Fibroblast of lung (primary cell): ENCODE results near the gene CTSA. TPM values are rescaled to one million over a fixed set of nuclear protein-coding genes. Genes with fewer than 3 reads are reported as not detected.

Experiments used
- DNase-seq, 2 donors: peaks; one replicate each; pipeline versions ENCODE4 v3.0.0 to v3.0.0-alpha.2; 2010; ENCODE audit warnings: low read depth in 2 of 2
- H2AFZ ChIP-seq: 2 replicates; pipeline ENCODE4 v1.5.1; 2012; ENCODE audit warnings: low read length, control low read depth, inconsistent platforms
- H3K27ac ChIP-seq: 2 replicates; pipeline ENCODE4 v1.5.1; 2011; ENCODE audit warnings: low read length, control low read depth; ENCODE audit not compliant: insufficient read depth
- H3K27me3 ChIP-seq: 2 replicates; pipeline ENCODE4 v1.5.1; 2011; ENCODE audit warnings: mild to moderate bottlenecking, low read length; ENCODE audit not compliant: control insufficient read depth, insufficient read depth
- H3K36me3 ChIP-seq: 2 replicates; pipeline ENCODE4 v1.5.1; 2011; ENCODE audit warnings: low read length; ENCODE audit not compliant: control insufficient read depth, insufficient read depth
- H3K4me1 ChIP-seq: 2 replicates; pipeline ENCODE4 v1.5.1; 2011; ENCODE audit warnings: low read length; ENCODE audit not compliant: control insufficient read depth, insufficient read depth; ENCODE audit errors: extremely low read depth
- H3K4me2 ChIP-seq: 2 replicates; pipeline ENCODE4 v1.5.1; 2011; ENCODE audit warnings: low read length, control low read depth; ENCODE audit not compliant: insufficient read depth; ENCODE audit errors: extremely low read depth
- H3K4me3 ChIP-seq, 4 experiments: fragments of 200-600 bp in 1 of 4; sonication (generic) in 1 of 4; replicated peaks in 1 of 4; 2 replicates each; pipeline ENCODE4 v1.5.1; 2011 to 2016; ENCODE audit warnings: low read length in 4 of 4, low read depth in 3 of 4, mild to moderate bottlenecking in 3 of 4, control low read depth in 2 of 4, inconsistent platforms in 1 of 4, mixed read lengths in 1 of 4; ENCODE audit not compliant: insufficient read depth in 1 of 4; ENCODE audit errors: control extremely low read depth in 1 of 4
- H3K79me2 ChIP-seq: 2 replicates; pipeline ENCODE4 v1.5.1; 2012; ENCODE audit warnings: mild to moderate bottlenecking, low read length, inconsistent platforms; ENCODE audit not compliant: control insufficient read depth, insufficient read depth
- H3K9ac ChIP-seq: 2 replicates; pipeline ENCODE4 v1.5.1; 2011; ENCODE audit warnings: mild to moderate bottlenecking, low read length, control low read depth; ENCODE audit not compliant: insufficient read depth
- H3K9me3 ChIP-seq: 2 replicates; pipeline ENCODE4 v1.5.1; 2012; ENCODE audit warnings: low read depth, low read length; ENCODE audit not compliant: control insufficient read depth, insufficient read depth
- H4K20me1 ChIP-seq: 2 replicates; pipeline ENCODE4 v1.5.1; 2011; ENCODE audit warnings: low read length; ENCODE audit not compliant: control insufficient read depth, insufficient read depth; ENCODE audit errors: extremely low read depth
- EZH2 ChIP-seq: IDR thresholded peaks from 2 replicates; pipeline ENCODE4 v1.5.1; 2012; ENCODE audit warnings: low read length, control low read depth, mild to moderate bottlenecking; ENCODE audit errors: missing control alignments
- polyA plus RNA-seq, 2 donors: library from polyadenylated mRNA; depleted of rRNA in 1 of 2; stranded (reverse) in 1 of 2; unstranded in 1 of 2; fragments of >200 nt; gene quantifications; 2 replicates each; pipeline ENCODE4 v1.2.1, GENCODE V29; 2011 to 2012; ENCODE audit warnings: missing spikeins in 1 of 2
- total RNA-seq: library from RNA; depleted of rRNA; stranded (reverse); fragments of >200 nt; gene quantifications from 2 replicates; pipeline ENCODE4 v1.2.1, GENCODE V29; 2014
- TF ChIP-seq, protein P1 (sequence below), 2 donors: IDR thresholded peaks in 1 of 2; conservative IDR thresholded peaks in 1 of 2; 1 replicate in 1 of 2; 2 replicates in 1 of 2; pipeline ENCODE4 v1.5.1; 2011 to 2012; ENCODE audit warnings: low read length in 2 of 2, control low read depth in 1 of 2, inconsistent platforms in 1 of 2, low read depth in 1 of 2, mild to moderate bottlenecking in 1 of 2

The CTSA gene
- total and polyA plus RNA-seq, 2 donors (not counting 1 experiment from before 2014, with no cell fraction given): 116 to 364 TPM

DNA sequence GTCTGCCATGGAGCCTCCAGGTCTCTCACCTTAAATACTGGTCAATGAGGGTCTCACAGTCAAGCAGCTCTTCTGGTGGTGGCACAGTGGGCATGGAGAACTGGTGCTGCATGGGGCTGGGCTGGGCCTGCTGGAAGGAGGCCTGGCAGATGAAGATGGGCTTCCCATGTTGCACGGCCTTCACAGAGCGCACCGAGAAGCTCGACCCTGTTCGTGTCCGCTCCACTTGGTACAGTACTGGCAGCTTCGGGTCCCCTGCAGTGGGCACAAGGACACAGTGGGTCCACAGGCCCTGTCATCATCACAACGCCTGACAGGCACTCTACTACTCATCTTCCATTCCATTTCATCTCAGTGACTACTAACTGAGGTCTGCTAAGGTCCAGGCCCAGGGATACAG is 42.7 kb upstream of the CTSA start:
- Histone ChIP-seq H3K79me2 (no peaks in the 10 kb centered on the region), H3K9me3 (no peaks in the 10 kb centered on the region), H4K20me1 (no peaks in the 10 kb centered on the region), H2AFZ (no peak overlapping the region), H3K27ac (no peak overlapping the region), H3K4me3 (no peak overlapping the region), H3K27me3 (no peaks in the 10 kb centered on the region), H3K36me3 (peaks cover 5% of the 10 kb centered on the region), H3K9ac (no peak overlapping the region), H3K4me1 (no peaks in the 10 kb centered on the region), H3K4me2 (no peak overlapping the region)
- DNase-seq: no peak
- TF ChIP-seq, protein P1, sequence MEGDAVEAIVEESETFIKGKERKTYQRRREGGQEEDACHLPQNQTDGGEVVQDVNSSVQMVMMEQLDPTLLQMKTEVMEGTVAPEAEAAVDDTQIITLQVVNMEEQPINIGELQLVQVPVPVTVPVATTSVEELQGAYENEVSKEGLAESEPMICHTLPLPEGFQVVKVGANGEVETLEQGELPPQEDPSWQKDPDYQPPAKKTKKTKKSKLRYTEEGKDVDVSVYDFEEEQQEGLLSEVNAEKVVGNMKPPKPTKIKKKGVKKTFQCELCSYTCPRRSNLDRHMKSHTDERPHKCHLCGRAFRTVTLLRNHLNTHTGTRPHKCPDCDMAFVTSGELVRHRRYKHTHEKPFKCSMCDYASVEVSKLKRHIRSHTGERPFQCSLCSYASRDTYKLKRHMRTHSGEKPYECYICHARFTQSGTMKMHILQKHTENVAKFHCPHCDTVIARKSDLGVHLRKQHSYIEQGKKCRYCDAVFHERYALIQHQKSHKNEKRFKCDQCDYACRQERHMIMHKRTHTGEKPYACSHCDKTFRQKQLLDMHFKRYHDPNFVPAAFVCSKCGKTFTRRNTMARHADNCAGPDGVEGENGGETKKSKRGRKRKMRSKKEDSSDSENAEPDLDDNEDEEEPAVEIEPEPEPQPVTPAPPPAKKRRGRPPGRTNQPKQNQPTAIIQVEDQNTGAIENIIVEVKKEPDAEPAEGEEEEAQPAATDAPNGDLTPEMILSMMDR (conservative IDR thresholded peaks at IDR 0.05 in 1 of 2, IDR thresholded peaks at IDR 0.05 in 1 of 2; ENCODE audit: low read depth in 1 of 2, low read length in 2 of 2): no peak
- no peak for TF ChIP-seq EZH2

GRCh38 chr20:45848969-45849582 is 42.1 kb upstream of the CTSA start:
- H3K4me1 ChIP-seq: no peaks in the 10 kb centered on the region
- no peak overlapping the region for H3K27ac ChIP-seq
- H4K20me1 ChIP-seq: no peaks in the 10 kb centered on the region
- no peak overlapping the region for H2AFZ ChIP-seq
- no peak overlapping the region for H3K4me2 ChIP-seq
- H3K4me3 ChIP-seq: no peak overlapping the region
- DNase-seq: no peak
- no peak for TF ChIP-seq EZH2
- TF ChIP-seq, protein P1 (conservative IDR thresholded peaks at IDR 0.05 in 1 of 2, IDR thresholded peaks at IDR 0.05 in 1 of 2; ENCODE audit: low read depth in 1 of 2, low read length in 2 of 2): no peak
- H3K36me3 ChIP-seq: peaks cover 2% of the 10 kb centered on the region
- H3K79me2 ChIP-seq: no peaks in the 10 kb centered on the region
- no peaks in the 10 kb centered on the region for H3K9me3 ChIP-seq
- H3K9ac ChIP-seq: no peak overlapping the region
- H3K27me3 ChIP-seq: no peaks in the 10 kb centered on the region

DNA sequence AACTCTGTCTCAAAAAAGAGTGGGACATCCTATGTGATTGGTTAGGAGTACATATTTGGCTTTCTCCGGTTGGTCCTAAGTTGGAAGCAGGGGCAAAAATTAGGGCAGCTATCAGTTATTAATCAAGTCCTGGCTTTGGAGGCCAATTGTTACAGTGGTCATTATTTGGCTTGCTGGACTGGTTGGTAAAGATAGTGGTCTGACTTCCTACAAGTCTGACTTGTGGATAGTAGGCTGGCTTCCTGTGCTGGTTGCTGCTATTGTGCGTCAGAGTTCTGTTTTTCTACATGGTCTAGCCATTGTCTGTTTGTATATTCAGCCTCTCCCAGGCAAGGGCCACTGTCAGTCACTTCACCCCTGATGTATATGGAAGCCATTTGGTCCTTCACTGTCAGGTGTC is 40.9 kb upstream of the CTSA start:
- peaks cover 5% of the 10 kb centered on the region for H3K79me2 ChIP-seq

More for the DNA sequence above, 40.9 kb upstream of the CTSA start:
- TF ChIP-seq, protein P1 (conservative IDR thresholded peaks at IDR 0.05 in 1 of 2, IDR thresholded peaks at IDR 0.05 in 1 of 2; ENCODE audit: low read depth in 1 of 2, low read length in 2 of 2): no peak
- TF ChIP-seq EZH2: no peak
- Histone ChIP-seq H3K4me3 (no peak overlapping the region), H3K27me3 (no peaks in the 10 kb centered on the region), H3K27ac (no peak overlapping the region), H2AFZ (no peak overlapping the region), H3K4me1 (no peaks in the 10 kb centered on the region), H3K36me3 (peaks cover 6% of the 10 kb centered on the region), H3K9ac (no peak overlapping the region), H3K9me3 (no peaks in the 10 kb centered on the region), H3K4me2 (no peak overlapping the region), H4K20me1 (no peaks in the 10 kb centered on the region)
- DNase-seq: no peak
